Measurements from ENCODE around the gene PTDSS2. TPM values are rescaled to one million over a fixed set of nuclear protein-coding genes. Genes with fewer than 3 reads are reported as not detected.

PTDSS2 gene
- polyA plus RNA-seq, 3 donors, result 9.3 to 18.3 (median 12.4) TPM

DNA sequence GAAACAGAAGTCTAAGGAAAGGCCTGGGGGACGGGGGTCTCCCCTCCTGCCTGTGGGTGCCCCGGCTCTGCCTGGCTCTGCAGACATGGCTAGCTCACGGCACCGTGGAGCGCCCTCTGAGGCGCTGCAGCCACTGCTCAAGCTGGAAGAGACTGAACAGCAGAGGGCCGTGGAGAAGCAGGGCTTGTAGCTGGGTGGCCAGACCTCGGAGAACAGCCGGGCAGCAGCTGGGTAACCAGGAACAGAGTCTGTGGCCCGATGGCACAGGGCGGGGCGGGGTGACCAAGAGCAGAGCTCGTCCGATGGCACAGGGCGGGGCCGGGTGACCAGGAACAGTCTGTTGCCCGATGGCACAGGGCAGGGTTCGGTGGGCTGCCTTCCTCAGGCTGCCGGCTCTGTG is 38.9 kb downstream of the PTDSS2 start:
- Mint-ChIP-seq H3K9me3 (peaks cover 0 to 4% (median 0%) of the 10 kb centered on the region in 7 donors), H3K27me3 (ENCODE audit: low read depth in 3 of 3) (peaks cover 0 to 2% (median 0%) of the 10 kb centered on the region in 3 donors), H3K4me3 (no peak overlapping the region), H3K27ac (peak overlapping the region in 2 of 7 donors; percentile 13 to 46), H3K4me1 (no peaks in the 10 kb centered on the region), H3K36me3 (peaks cover 14 to 33% of the 10 kb centered on the region in 2 donors)
- H4K20me1 ChIP-seq (ENCODE audit: insufficient read depth, low read length), result peaks cover 14% of the 10 kb centered on the region
- no peak overlapping the region for H3K27ac ChIP-seq (ENCODE audit: low read depth in 1 of 2, low read length in 2 of 2)
- no peak overlapping the region for H3K4me3 ChIP-seq (replicated peaks in 1 of 3; ENCODE audit: low read depth in 2 of 3, low read length in 3 of 3)
- WGBS (ENCODE audit: insufficient coverage), result 92% methylated on average over 18 of the region's 19 CpGs
- no peaks in the 10 kb centered on the region for H3K27me3 ChIP-seq (ENCODE audit: control insufficient read depth in 2 of 2, insufficient read depth in 2 of 2, low read length in 2 of 2)
- peaks cover 0 to 14% of the 10 kb centered on the region in 2 donors for H3K9me3 ChIP-seq (replicated peaks in 1 of 2; ENCODE audit: control insufficient read depth in 1 of 2, insufficient read depth in 1 of 2, low read length in 2 of 2)
- DNase-seq, result no peak
- H2AFZ ChIP-seq (ENCODE audit: insufficient read depth, low read depth, low read length, poor library complexity, severe bottlenecking), result no peak overlapping the region
- peaks cover 16 to 20% of the 10 kb centered on the region in 2 donors for H3K36me3 ChIP-seq (replicated peaks in 1 of 2; ENCODE audit: control insufficient read depth in 1 of 2, insufficient read depth in 2 of 2, low read length in 2 of 2)
- H3K9ac ChIP-seq (ENCODE audit: insufficient read depth, low read length, poor library complexity, severe bottlenecking), result no peak overlapping the region
- no peaks in the 10 kb centered on the region for H3K79me2 ChIP-seq (ENCODE audit: insufficient read depth, low read length)
- no peak overlapping the region for H3K4me2 ChIP-seq (replicated peaks; ENCODE audit: extremely low read depth, low read length, poor library complexity, severe bottlenecking)
- TF ChIP-seq, protein P1, sequence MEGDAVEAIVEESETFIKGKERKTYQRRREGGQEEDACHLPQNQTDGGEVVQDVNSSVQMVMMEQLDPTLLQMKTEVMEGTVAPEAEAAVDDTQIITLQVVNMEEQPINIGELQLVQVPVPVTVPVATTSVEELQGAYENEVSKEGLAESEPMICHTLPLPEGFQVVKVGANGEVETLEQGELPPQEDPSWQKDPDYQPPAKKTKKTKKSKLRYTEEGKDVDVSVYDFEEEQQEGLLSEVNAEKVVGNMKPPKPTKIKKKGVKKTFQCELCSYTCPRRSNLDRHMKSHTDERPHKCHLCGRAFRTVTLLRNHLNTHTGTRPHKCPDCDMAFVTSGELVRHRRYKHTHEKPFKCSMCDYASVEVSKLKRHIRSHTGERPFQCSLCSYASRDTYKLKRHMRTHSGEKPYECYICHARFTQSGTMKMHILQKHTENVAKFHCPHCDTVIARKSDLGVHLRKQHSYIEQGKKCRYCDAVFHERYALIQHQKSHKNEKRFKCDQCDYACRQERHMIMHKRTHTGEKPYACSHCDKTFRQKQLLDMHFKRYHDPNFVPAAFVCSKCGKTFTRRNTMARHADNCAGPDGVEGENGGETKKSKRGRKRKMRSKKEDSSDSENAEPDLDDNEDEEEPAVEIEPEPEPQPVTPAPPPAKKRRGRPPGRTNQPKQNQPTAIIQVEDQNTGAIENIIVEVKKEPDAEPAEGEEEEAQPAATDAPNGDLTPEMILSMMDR (IDR thresholded peaks at IDR 0.05), result no peak
- intact Hi-C loops (cut with micrococcal nuclease), result no loop called here
- H3K4me1 ChIP-seq (ENCODE audit: control insufficient read depth in 1 of 2, insufficient read depth in 2 of 2, low read length in 2 of 2), result no peaks in the 10 kb centered on the region

DNA sequence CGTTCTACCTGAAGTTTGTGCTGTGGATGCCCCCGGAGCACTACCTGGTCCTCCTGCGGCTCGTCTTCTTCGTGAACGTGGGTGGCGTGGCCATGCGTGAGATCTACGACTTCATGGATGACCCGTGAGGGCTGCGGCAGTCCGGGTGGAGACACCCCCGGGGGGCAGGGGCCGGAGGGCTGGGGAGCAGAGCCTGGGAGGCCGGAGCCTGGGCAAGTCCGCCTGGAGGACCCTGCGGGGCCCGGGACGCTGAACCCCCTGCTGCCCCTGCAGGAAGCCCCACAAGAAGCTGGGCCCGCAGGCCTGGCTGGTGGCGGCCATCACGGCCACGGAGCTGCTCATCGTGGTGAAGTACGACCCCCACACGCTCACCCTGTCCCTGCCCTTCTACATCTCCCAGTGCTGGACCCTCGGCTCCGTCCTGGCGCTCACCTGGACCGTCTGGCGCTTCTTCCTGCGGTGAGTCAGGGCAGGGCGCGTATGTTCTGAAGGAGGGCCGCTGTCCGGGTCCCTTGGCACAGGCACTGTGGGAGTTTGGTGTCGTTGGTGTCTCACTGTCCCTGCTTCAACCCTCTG is 39.6 kb downstream of the PTDSS2 start:
- Mint-ChIP-seq H3K4me3 (no peak overlapping the region), H3K27me3 (ENCODE audit: low read depth in 3 of 3) (peaks cover 0 to 2% (median 0%) of the 10 kb centered on the region in 3 donors)

More for the DNA sequence above, 39.6 kb downstream of the PTDSS2 start:
- Histone ChIP-seq H3K4me1 (ENCODE audit: control insufficient read depth in 1 of 2, insufficient read depth in 2 of 2, low read length in 2 of 2) (no peaks in the 10 kb centered on the region), H3K27me3 (ENCODE audit: control insufficient read depth in 2 of 2, insufficient read depth in 2 of 2, low read length in 2 of 2) (no peaks in the 10 kb centered on the region), H3K9me3 (replicated peaks in 1 of 2; ENCODE audit: control insufficient read depth in 1 of 2, insufficient read depth in 1 of 2, low read length in 2 of 2) (peaks cover 0 to 8% of the 10 kb centered on the region in 2 donors), H3K4me3 (replicated peaks in 1 of 3; ENCODE audit: low read depth in 2 of 3, low read length in 3 of 3) (no peak overlapping the region), H3K9ac (ENCODE audit: insufficient read depth, low read length, poor library complexity, severe bottlenecking) (no peak overlapping the region), H2AFZ (ENCODE audit: insufficient read depth, low read depth, low read length, poor library complexity, severe bottlenecking) (no peak overlapping the region), H3K4me2 (replicated peaks; ENCODE audit: extremely low read depth, low read length, poor library complexity, severe bottlenecking) (no peak overlapping the region), H3K79me2 (ENCODE audit: insufficient read depth, low read length) (no peaks in the 10 kb centered on the region), H3K27ac (ENCODE audit: low read depth in 1 of 2, low read length in 2 of 2) (no peak overlapping the region), H4K20me1 (ENCODE audit: insufficient read depth, low read length) (peaks cover 21% of the 10 kb centered on the region), H3K36me3 (replicated peaks in 1 of 2; ENCODE audit: control insufficient read depth in 1 of 2, insufficient read depth in 2 of 2, low read length in 2 of 2) (peaks cover 23 to 27% of the 10 kb centered on the region in 2 donors)
- 94% methylated on average over 32 of the region's 37 CpGs for WGBS (ENCODE audit: insufficient coverage)
- H3K36me3 Mint-ChIP-seq, result peaks cover 18 to 37% of the 10 kb centered on the region in 2 donors
- no peak for DNase-seq
- H3K9me3 Mint-ChIP-seq, result no peaks in the 10 kb centered on the region
- intact Hi-C loops (cut with micrococcal nuclease), result no loop called here
- no peaks in the 10 kb centered on the region for H3K4me1 Mint-ChIP-seq
- TF ChIP-seq, protein P1 (IDR thresholded peaks at IDR 0.05), result no peak
- H3K27ac Mint-ChIP-seq, result no peak overlapping the region

Data from CD14-positive monocyte (primary cell).